Mucosa of descending colon (tissue), 3 donors: Measurements from ENCODE around the gene TNS2. TPM values are rescaled to one million over a fixed set of nuclear protein-coding genes. Genes with fewer than 3 reads are reported as not detected.

ENCODE experiments used
- ATAC-seq: fragments of 200-7000 bp; cut with Tn5 transposase; one replicate; pipeline ENCODE4 v1.9.1; 2020; ENCODE audit warnings: mild to moderate bottlenecking, moderate library complexity
- DNase-seq, 3 donors: peaks; one replicate each; pipeline ENCODE4 v3.0.0-alpha.2; 2020
- H3K36me3 ChIP-seq: fragments of 200-600 bp; one replicate; pipeline ENCODE4 v1.8.0; 2021; ENCODE audit warnings: low read depth, mild to moderate bottlenecking
- H3K4me1 ChIP-seq: fragments of 200-600 bp; one replicate; pipeline ENCODE4 v1.8.0; 2021; ENCODE audit warnings: low read depth, mild to moderate bottlenecking
- H3K4me3 ChIP-seq: fragments of 200-600 bp; one replicate; pipeline ENCODE4 v1.8.0; 2021; ENCODE audit warnings: mild to moderate bottlenecking
- H3K9me3 ChIP-seq: fragments of 200-600 bp; one replicate; pipeline ENCODE4 v1.8.0; 2021; ENCODE audit warnings: mild to moderate bottlenecking
- intact Hi-C, 2 donors: fragments of 100-400 bp; cut with DNase I in 1 of 2; cut with micrococcal nuclease in 1 of 2; formaldehyde crosslinking; loops; one replicate each; pipeline versions ENCODE4 v1.11.0 to v1.11.1; 2022; cut with DNase I, micrococcal nuclease
- total RNA-seq, 3 donors: library from RNA; stranded (reverse); fragmentation: NEBNext Ultra II Directional in 2 of 3; extraction: Animal tissue kit (Norgen Biotek cat#: 25700) in 2 of 3; gene quantifications; one replicate each; pipeline versions ENCODE4 v1.2.1 to v1.2.4, GENCODE V29; 2021 to 2023
- TF ChIP-seq, protein P1 (sequence below): fragments of 200-600 bp; IDR thresholded peaks from one replicate; pipeline ENCODE4 v1.8.0; 2022; ENCODE audit warnings: antibody characterized with exemption, mild to moderate bottlenecking
- donor health status: DM: no; HTN: no; CAD: no; lungs with moderate emphysema.
- donor health status: DM: no; HTN: no; CAD: no.
- donor health status: DM: no; HTN: yes; CAD: no.

TNS2 gene
- total RNA-seq, 3 donors from 2014 or later, result 22.6 to 119 (median 51.9) TPM

DNA sequence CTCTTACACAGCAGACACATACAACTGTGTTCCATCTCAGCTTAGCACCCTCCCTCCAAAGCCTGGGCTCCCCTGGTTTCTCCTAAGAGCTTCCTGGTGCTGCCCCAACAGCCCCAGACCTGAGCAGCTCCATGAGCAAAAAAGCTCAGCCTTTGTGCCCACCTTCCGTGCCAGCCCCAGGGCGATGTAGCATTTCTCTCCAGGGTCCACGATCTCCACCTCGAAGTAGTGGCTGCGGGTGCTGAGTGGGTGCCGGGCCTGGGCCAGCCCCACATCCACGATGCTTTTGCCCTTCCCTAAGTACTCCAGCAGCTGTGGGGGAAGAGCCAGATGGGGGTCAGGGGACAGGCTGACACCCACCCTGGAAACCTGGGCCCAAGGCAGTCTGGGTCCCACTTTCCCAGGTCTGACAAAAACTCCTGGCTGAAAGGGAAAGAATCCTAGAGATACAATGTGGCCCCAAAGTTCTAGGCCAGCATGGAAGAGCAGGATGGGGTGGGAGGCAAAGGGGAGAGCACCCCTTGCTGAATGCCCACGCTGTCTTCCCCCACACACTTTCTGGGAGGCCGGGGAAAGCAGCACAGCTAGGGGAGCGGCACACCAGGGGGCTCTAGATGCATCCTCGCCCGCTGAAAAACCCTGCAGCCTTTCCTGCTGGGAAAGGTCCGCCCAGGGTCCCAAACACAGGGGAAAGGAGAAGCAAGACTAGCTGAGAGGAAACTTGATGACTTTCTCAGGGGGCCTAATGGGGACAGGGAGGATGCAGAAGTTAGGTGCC is 18.3 kb downstream of the TNS2 start:
- Histone ChIP-seq H3K4me1 (peaks cover 3% of the 10 kb centered on the region), H3K9me3 (no peaks in the 10 kb centered on the region), H3K36me3 (no peaks in the 10 kb centered on the region), H3K4me3 (no peak overlapping the region)
- DNase-seq, result no peak
- TF ChIP-seq, protein P1, sequence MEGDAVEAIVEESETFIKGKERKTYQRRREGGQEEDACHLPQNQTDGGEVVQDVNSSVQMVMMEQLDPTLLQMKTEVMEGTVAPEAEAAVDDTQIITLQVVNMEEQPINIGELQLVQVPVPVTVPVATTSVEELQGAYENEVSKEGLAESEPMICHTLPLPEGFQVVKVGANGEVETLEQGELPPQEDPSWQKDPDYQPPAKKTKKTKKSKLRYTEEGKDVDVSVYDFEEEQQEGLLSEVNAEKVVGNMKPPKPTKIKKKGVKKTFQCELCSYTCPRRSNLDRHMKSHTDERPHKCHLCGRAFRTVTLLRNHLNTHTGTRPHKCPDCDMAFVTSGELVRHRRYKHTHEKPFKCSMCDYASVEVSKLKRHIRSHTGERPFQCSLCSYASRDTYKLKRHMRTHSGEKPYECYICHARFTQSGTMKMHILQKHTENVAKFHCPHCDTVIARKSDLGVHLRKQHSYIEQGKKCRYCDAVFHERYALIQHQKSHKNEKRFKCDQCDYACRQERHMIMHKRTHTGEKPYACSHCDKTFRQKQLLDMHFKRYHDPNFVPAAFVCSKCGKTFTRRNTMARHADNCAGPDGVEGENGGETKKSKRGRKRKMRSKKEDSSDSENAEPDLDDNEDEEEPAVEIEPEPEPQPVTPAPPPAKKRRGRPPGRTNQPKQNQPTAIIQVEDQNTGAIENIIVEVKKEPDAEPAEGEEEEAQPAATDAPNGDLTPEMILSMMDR, result no peak
- ATAC-seq, result no peak
- intact Hi-C loops, result loop anchor here in 1 of 2 donors (5.0 to 10.0 kb wide), 2 partner anchors 34 to 127 kb away; partner anchors contain the start of gene SOAT2

DNA sequence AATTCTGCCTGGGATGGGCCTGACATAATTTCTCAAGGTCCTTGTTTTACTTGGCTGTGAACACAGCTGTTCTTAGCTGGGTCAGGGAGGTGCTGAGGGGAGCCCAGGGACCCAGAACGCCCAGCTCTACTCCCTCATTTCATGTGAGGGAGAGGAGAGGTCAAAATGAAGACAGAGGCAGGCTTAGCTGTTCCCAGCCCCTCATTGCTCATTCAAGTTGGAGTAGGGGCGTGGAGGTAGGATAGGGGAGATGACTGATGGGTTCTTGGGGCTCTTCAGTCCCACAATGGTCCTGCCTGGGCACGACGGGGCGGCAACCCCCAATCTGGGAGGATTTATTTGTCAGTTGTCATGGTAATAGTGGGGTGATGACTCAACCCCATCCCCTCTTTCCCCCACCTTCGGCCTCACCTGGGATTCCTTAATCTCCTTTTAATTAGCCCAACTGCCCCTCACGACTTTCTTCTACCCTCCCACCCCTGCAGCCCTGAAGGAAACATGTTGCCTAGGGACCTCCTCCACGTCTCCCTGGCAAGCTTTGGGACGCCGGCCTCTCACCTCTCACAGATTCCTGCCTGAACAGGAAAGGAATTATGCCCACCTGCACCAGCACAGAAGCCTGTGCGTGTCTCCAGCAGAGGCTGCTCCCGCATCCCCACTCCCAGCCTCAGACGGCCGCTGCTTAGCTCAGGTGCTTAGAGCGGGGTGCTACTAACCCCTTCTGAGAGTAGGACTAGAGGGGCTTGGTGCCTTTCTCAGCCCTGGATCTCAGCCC is 19.1 kb downstream of the TNS2 start:
- Histone ChIP-seq H3K36me3 (no peaks in the 10 kb centered on the region), H3K9me3 (no peaks in the 10 kb centered on the region), H3K4me3 (no peak overlapping the region), H3K4me1 (peaks cover 3% of the 10 kb centered on the region)
- intact Hi-C loops, result loop anchor here in 1 of 2 donors (5.0 to 10.0 kb wide), 2 partner anchors 33 to 126 kb away; partner anchors contain the start of gene SOAT2
- TF ChIP-seq, protein P1, result no peak
- DNase-seq (no peak), ATAC-seq (no peak)

DNA sequence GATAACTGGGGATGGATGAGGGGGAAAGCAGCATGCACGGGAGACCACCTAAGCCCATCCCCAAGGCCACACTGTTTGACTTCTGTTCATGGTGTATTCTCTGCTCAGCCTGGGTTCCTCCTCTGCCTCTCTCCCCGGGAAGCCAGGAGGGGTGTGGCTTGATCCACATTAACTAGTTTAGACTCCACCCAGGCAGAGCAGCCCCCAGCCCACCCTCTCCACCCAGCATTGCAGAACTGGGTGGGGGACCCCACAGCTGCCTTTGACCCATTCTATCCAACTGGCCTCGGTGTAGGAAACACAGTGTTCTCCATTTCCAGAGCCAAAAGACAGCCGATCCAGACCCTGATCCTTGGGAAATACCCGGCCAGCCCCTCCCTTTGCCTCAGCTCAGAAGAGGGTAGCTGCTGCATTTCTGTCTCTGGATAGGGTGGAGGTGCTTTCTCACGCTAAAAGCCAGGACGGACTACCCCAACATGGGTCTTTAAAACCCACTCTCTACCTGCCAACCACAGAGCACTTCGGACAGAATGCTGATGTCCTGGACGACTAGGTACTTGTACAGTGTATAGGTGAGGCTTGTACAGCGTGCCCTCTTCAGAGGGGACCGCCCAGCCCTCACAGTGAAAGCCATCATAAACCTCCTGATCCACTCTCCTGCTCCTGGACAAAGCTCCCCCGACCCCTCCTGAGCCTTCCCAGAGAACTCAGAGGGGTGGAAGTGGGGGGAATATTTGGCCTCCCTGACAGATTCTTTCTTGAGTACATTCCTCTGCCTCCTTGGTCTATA is 20.0 kb downstream of the TNS2 start:
- H3K4me1 ChIP-seq, result peaks cover 3% of the 10 kb centered on the region
- ATAC-seq, result no peak
- H3K36me3 ChIP-seq, result no peaks in the 10 kb centered on the region
- intact Hi-C loops, result loop anchor here in 1 of 2 donors (5.0 to 10.0 kb wide), 2 partner anchors 32 to 125 kb away; partner anchors contain the start of gene SOAT2
- DNase-seq, result no peak
- TF ChIP-seq, protein P1, result no peak
- H3K9me3 ChIP-seq, result no peaks in the 10 kb centered on the region
- H3K4me3 ChIP-seq, result no peak overlapping the region

DNA sequence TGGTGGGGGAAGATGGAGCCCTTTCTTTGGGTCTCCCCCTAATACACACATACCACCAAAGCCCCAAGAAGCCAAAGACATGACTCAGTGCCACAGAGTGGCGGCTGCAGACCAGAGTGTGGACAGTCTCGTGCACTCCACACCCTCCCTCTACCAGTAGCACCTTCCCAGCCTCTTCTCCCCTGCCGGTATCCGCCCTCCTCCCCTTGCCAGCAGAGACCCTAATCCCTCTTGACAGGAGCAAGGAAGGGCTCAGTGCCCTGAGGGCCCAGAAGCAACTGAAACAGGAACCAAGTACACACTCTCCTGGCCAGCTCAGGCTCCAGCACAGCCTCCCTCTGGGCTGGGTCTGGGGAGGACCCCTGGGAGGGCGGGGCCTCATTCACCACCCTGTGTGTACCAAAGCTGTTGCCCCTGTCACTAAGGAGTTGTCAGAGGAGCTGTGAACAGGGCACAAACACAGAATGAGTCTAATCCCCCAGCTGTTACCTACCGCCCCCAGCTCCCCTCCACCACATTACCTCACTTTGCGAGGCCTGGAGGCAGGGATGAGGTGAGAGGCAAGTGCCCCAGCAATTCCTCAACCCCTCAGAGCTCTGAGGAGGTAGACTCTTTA is 21.1 kb downstream of the TNS2 start:
- TF ChIP-seq, protein P1, result no peak
- ATAC-seq (no peak), DNase-seq (no peak)
- Histone ChIP-seq H3K4me3 (no peak overlapping the region), H3K4me1 (no peaks in the 10 kb centered on the region), H3K9me3 (no peaks in the 10 kb centered on the region), H3K36me3 (no peaks in the 10 kb centered on the region)
- intact Hi-C loops, result no loop called here
